ENCODE measurements around the gene PDGFRB. TPM values are rescaled to one million over a fixed set of nuclear protein-coding genes. Genes with fewer than 3 reads are reported as not detected.

Gene PDGFRB
- total and polyA plus RNA-seq, 12 donors = 15.5 to 101 (median 42.9) TPM

- Histone ChIP-seq H3K9me3 (no peaks in the 10 kb centered on the region), H3K27ac (no peak overlapping the region), H3K4me1 (peaks cover 0 to 42% (median 14%) of the 10 kb centered on the region in 9 donors), H3K4me3 (no peak overlapping the region), H3K36me3 (peaks cover 0 to 90% (median 4%) of the 10 kb centered on the region in 9 donors), H3K27me3 (no peaks in the 10 kb centered on the region)
- TF ChIP-seq, protein P1, sequence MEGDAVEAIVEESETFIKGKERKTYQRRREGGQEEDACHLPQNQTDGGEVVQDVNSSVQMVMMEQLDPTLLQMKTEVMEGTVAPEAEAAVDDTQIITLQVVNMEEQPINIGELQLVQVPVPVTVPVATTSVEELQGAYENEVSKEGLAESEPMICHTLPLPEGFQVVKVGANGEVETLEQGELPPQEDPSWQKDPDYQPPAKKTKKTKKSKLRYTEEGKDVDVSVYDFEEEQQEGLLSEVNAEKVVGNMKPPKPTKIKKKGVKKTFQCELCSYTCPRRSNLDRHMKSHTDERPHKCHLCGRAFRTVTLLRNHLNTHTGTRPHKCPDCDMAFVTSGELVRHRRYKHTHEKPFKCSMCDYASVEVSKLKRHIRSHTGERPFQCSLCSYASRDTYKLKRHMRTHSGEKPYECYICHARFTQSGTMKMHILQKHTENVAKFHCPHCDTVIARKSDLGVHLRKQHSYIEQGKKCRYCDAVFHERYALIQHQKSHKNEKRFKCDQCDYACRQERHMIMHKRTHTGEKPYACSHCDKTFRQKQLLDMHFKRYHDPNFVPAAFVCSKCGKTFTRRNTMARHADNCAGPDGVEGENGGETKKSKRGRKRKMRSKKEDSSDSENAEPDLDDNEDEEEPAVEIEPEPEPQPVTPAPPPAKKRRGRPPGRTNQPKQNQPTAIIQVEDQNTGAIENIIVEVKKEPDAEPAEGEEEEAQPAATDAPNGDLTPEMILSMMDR (IDR thresholded peaks at IDR 0.05) = no peak
- no peak for ATAC-seq
- DNase-seq = peak in 1 of 2 donors; percentile 3
- 80 to 88% methylated on average over 9 of the region's 9 CpGs for WGBS, 2 donors
- intact Hi-C loops (cut with DNase I) = no loop called here
Observed at GRCh38 chr5:150117945-150118560, 37.6 kb downstream of the PDGFRB start.

DNA sequence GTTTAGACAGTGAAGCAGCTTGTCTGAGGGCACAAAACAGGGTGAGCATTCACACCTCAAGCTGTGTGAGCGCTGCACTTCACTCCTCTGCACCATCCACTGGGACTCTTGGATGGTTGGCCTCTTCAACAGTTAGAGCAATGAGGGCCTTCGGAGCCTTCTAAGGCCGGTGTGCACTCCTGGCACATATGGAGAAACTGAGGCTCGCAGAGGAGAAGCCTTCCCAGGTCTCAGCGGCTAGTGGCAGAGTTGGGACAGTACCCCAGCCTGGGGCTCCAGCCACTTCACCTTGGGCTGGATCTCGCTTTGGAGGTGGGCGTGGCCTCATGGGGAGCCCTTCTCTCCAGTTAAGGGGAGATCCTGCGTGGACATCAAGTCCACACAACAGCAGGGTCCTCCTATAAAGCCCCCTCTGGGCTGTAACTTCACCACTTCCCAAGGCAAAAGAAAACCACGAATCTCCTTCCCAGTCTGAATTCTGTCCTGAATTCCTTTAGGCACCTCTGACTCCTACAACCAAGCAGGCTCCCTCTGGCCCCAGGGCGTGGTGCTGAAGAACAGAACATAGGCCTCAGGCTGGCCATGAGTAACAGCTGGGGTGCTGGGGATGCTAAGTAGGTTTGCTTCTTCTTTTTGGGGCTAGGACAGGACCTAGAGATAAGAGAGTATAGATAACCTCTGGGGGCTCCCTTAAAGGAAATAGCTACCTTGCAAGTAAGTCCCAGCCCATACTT lies 38.8 kb downstream of the PDGFRB start:
- 90 to 96% methylated on average over 10 of the region's 10 CpGs for WGBS, 2 donors
- ATAC-seq = no peak

DNA sequence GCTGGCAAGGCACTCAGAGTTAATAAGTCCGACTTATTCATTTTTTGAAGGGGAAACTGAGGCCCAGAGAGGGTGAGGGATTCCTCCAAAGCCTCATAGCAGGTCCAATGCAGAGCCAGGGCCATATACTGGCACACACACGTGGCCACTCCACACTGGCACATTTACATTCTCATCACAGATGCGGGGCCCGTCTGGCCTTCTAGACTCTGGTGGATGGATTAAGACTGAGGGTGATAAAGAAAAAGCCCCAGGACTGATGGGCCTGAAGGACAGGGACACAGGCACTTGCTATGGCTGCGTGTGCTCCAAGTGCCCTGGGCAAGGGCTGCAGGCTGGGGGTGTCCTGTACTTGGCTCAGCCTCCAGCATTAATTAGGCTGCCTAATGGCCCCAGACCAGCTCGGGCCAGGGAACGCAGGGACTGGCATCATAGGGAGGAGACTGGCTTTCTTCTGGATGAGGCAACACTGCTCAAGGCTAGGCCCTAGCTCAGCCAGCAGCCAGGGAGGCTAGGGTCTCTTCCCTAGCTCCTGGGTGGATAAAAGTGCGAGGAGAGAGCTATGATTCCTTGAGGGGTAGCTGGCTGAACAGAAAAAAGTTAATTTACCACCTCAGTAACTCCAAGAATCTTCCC lies 40.8 kb downstream of the PDGFRB start:
- no peak overlapping the region for H3K4me3 ChIP-seq
- 85 to 89% methylated on average over 8 of the region's 8 CpGs for WGBS, 2 donors
- H3K9me3 ChIP-seq = no peaks in the 10 kb centered on the region
- peaks cover 0 to 38% (median 23%) of the 10 kb centered on the region in 9 donors for H3K4me1 ChIP-seq
- TF ChIP-seq, protein P1 (IDR thresholded peaks at IDR 0.05) = no peak
- H3K27ac ChIP-seq = peak overlapping the region in 2 of 10 donors; percentile 19 to 43
- H3K27me3 ChIP-seq = no peaks in the 10 kb centered on the region
- DNase-seq (no peak), ATAC-seq (no peak)
- intact Hi-C loops (cut with DNase I) = no loop called here
- peaks cover 0 to 58% (median 0%) of the 10 kb centered on the region in 9 donors for H3K36me3 ChIP-seq

More for the DNA sequence above, 38.8 kb downstream of the PDGFRB start:
- no peaks in the 10 kb centered on the region for H3K27me3 ChIP-seq
- H3K36me3 ChIP-seq = peaks cover 0 to 78% (median 0%) of the 10 kb centered on the region in 9 donors
- H3K9me3 ChIP-seq = no peaks in the 10 kb centered on the region
- DNase-seq = peak in 1 of 2 donors; percentile 3
- TF ChIP-seq, protein P1 (IDR thresholded peaks at IDR 0.05) = no peak
- peaks cover 0 to 42% (median 23%) of the 10 kb centered on the region in 9 donors for H3K4me1 ChIP-seq
- intact Hi-C loops (cut with DNase I) = no loop called here
- no peak overlapping the region for H3K4me3 ChIP-seq
- no peak overlapping the region for H3K27ac ChIP-seq

GRCh38 chr5:150114102-150114641 lies 41.5 kb downstream of the PDGFRB start:
- Histone ChIP-seq H3K9me3 (no peaks in the 10 kb centered on the region), H3K27ac (no peak overlapping the region), H3K27me3 (no peaks in the 10 kb centered on the region), H3K36me3 (peaks cover 0 to 51% (median 0%) of the 10 kb centered on the region in 9 donors), H3K4me3 (no peak overlapping the region), H3K4me1 (peaks cover 0 to 35% (median 23%) of the 10 kb centered on the region in 9 donors)
- 83 to 86% methylated on average over 12 of the region's 12 CpGs for WGBS, 2 donors
- intact Hi-C loops (cut with DNase I) = no loop called here
- DNase-seq (no peak), ATAC-seq (no peak)
- TF ChIP-seq, protein P1 (IDR thresholded peaks at IDR 0.05) = no peak
